OCI-LY7 (cell line): Measurements from ENCODE around the gene ERCC2. TPM values are rescaled to one million over a fixed set of nuclear protein-coding genes. Genes with fewer than 3 reads are reported as not detected.

Experiments
- BruUV-seq: library from RNA; stranded (reverse); fragments of 400-500 nt; replicated peaks from 2 replicates; lab custom pipeline; 2021; lab: Mats Ljungman, UMichigan
- CTCF ChIA-PET: fragments of 300-600 bp; sonication (Branson Sonifier 250); formaldehyde crosslinking; loops from one replicate; lab custom pipeline; 2022; ENCODE audit warnings: antibody characterized with exemption; ENCODE audit not compliant: unreplicated experiment; lab: Charles Lee
- POLR2A ChIA-PET: fragments of 300-600 bp; sonication (Branson Sonifier 250); formaldehyde crosslinking; loops from one replicate; lab custom pipeline; 2022; ENCODE audit warnings: antibody characterized with exemption; lab: Charles Lee
- DNase-seq: peaks from one replicate; pipeline ENCODE4 v3.0.0-alpha.2; 2015; ENCODE audit warnings: low spot score
- H2AFZ ChIP-seq: fragments of 200-600 bp; sonication (generic), shearing (Covaris generic); 2 replicates; pipeline ENCODE4 v1.6.1; 2014; ENCODE audit warnings: mild to moderate bottlenecking, antibody characterized with exemption, low read length, moderate library complexity
- H3K27ac ChIP-seq: fragments of 200-600 bp; sonication (generic); 2 replicates; pipeline ENCODE4 v1.5.1; 2014; ENCODE audit warnings: mixed run types, low read depth, mild to moderate bottlenecking, moderate library complexity, low read length, inconsistent platforms; ENCODE audit not compliant: poor library complexity, severe bottlenecking
- H3K36me3 ChIP-seq: fragments of 200-600 bp; sonication (generic); 2 replicates; pipeline ENCODE4 v1.6.1; 2014; ENCODE audit warnings: mild to moderate bottlenecking, antibody characterized with exemption, low read length, moderate library complexity, mixed read lengths; ENCODE audit not compliant: insufficient read depth
- H3K4me1 ChIP-seq: fragments of 200-600 bp; sonication (generic); 2 replicates; pipeline ENCODE4 v1.5.1; 2014; ENCODE audit warnings: mild to moderate bottlenecking, low read length; ENCODE audit not compliant: insufficient read depth, poor library complexity, severe bottlenecking
- H3K4me2 ChIP-seq: fragments of 200-600 bp; sonication (generic); 2 replicates; pipeline ENCODE4 v1.6.1; 2014; ENCODE audit warnings: mild to moderate bottlenecking, low read length
- H3K4me3 ChIP-seq: fragments of 200-600 bp; sonication (generic); 2 replicates; pipeline ENCODE4 v1.5.1; 2014; ENCODE audit warnings: mild to moderate bottlenecking, low read depth, low read length; ENCODE audit not compliant: poor library complexity, severe bottlenecking
- H3K79me2 ChIP-seq: fragments of 200-600 bp; sonication (generic); 2 replicates; pipeline ENCODE4 v1.6.1; 2016; ENCODE audit warnings: low read depth, mild to moderate bottlenecking, low read length, moderate library complexity, mixed read lengths; ENCODE audit not compliant: insufficient read depth
- H3K9me2 ChIP-seq: fragments of 200-600 bp; sonication (generic); 2 replicates; pipeline ENCODE4 v1.6.1; 2016; ENCODE audit warnings: mild to moderate bottlenecking, low read length, mixed read lengths; ENCODE audit not compliant: insufficient read depth
- H3K9me3 ChIP-seq: fragments of 200-600 bp; sonication (generic); 2 replicates; pipeline ENCODE4 v1.6.1; 2014; ENCODE audit warnings: mild to moderate bottlenecking, mixed run types, low read length, mixed read lengths
- H4K20me1 ChIP-seq: fragments of 200-600 bp; sonication (generic); 2 replicates; pipeline ENCODE4 v1.6.1; 2014; ENCODE audit warnings: mild to moderate bottlenecking, antibody characterized with exemption, low read length, moderate library complexity, mixed read lengths; ENCODE audit not compliant: insufficient read depth
- EZH2phosphoT487 ChIP-seq: fragments of 200-600 bp; sonication (generic); IDR thresholded peaks from 2 replicates; pipeline ENCODE4 v1.6.1; 2018; ENCODE audit warnings: low read depth, borderline replicate concordance, mild to moderate bottlenecking, mixed run types, antibody characterized with exemption, low read length, moderate library complexity, mixed read lengths
- intact Hi-C: fragments of 100-400 bp; cut with micrococcal nuclease; formaldehyde crosslinking; loops from one replicate; pipeline ENCODE4 v1.10.0; 2022; ENCODE audit not compliant: unreplicated experiment
- total RNA-seq, 2 experiments: library from RNA; depleted of rRNA in 1 of 2; stranded (reverse); fragments of >200 nt in 1 of 2; shearing (Covaris generic) in 1 of 2; gene quantifications; 2 replicates each; pipeline ENCODE4 v1.2.3, GENCODE V29; 2014 to 2022
- TF ChIP-seq, protein P1 (sequence below): fragments of 200-600 bp; sonication (generic); conservative IDR thresholded peaks from 2 replicates; pipeline ENCODE4 v1.5.1; 2014; ENCODE audit warnings: mild to moderate bottlenecking, antibody characterized with exemption, low read length, moderate library complexity, mixed read lengths

ERCC2 gene
- total RNA-seq, 2 experiments from 2014 or later, result 21.0 to 24.4 TPM

GRCh38 chr19:45368127-45368526, 2.2 kb downstream of the ERCC2 start:
- Histone ChIP-seq H3K4me2 (no peak overlapping the region), H3K9me3 (no peaks in the 10 kb centered on the region), H3K27ac (no peak overlapping the region), H4K20me1 (no peaks in the 10 kb centered on the region), H3K9me2 (no peaks in the 10 kb centered on the region), H3K4me1 (peaks cover 15% of the 10 kb centered on the region), H3K4me3 (no peak overlapping the region), H3K79me2 (no peaks in the 10 kb centered on the region), H2AFZ (no peak overlapping the region), H3K36me3 (peaks cover 3% of the 10 kb centered on the region; the same call in 1 of the 2 replicates)
- TF ChIP-seq, protein P1, sequence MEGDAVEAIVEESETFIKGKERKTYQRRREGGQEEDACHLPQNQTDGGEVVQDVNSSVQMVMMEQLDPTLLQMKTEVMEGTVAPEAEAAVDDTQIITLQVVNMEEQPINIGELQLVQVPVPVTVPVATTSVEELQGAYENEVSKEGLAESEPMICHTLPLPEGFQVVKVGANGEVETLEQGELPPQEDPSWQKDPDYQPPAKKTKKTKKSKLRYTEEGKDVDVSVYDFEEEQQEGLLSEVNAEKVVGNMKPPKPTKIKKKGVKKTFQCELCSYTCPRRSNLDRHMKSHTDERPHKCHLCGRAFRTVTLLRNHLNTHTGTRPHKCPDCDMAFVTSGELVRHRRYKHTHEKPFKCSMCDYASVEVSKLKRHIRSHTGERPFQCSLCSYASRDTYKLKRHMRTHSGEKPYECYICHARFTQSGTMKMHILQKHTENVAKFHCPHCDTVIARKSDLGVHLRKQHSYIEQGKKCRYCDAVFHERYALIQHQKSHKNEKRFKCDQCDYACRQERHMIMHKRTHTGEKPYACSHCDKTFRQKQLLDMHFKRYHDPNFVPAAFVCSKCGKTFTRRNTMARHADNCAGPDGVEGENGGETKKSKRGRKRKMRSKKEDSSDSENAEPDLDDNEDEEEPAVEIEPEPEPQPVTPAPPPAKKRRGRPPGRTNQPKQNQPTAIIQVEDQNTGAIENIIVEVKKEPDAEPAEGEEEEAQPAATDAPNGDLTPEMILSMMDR, result no peak
- TF ChIP-seq EZH2phosphoT487, result no peak
- ChIA-PET POLR2A (interaction anchor here (1.0 kb wide), 1 partner anchor 110 kb away, joined by 3 read pairs; no protein-coding TSS in a partner anchor), CTCF (no interaction called here)
- DNase-seq, result no peak
- no TSS peak for BruUV-seq
- intact Hi-C loops, result no loop called here

- peaks cover 5% of the 10 kb centered on the region for H3K4me1 ChIP-seq
- no peak overlapping the region for H3K4me2 ChIP-seq
- no peaks in the 10 kb centered on the region for H3K9me3 ChIP-seq
- H4K20me1 ChIP-seq, result no peaks in the 10 kb centered on the region
- no TSS peak for BruUV-seq
- no peaks in the 10 kb centered on the region for H3K9me2 ChIP-seq
- TF ChIP-seq, protein P1, result no peak
- TF ChIP-seq EZH2phosphoT487, result no peak
- ChIA-PET POLR2A (no interaction called here), CTCF (no interaction called here)
- no peak overlapping the region for H3K27ac ChIP-seq
- no peak overlapping the region for H2AFZ ChIP-seq
- H3K79me2 ChIP-seq, result no peaks in the 10 kb centered on the region
- intact Hi-C loops, result no loop called here
- H3K4me3 ChIP-seq, result no peak overlapping the region
- DNase-seq, result no peak
- peaks cover 12% of the 10 kb centered on the region; the same call in 1 of the 2 replicates for H3K36me3 ChIP-seq
These were observed 5.7 kb downstream of the ERCC2 start for GRCh38 chr19:45364696-45365095.

- intact Hi-C loops, result no loop called here
- ChIA-PET CTCF (no interaction called here), POLR2A (no interaction called here)
- Histone ChIP-seq H3K9me2 (no peaks in the 10 kb centered on the region), H3K9me3 (no peaks in the 10 kb centered on the region), H3K36me3 (peaks cover 13% of the 10 kb centered on the region; the same call in 1 of the 2 replicates), H3K79me2 (no peaks in the 10 kb centered on the region), H3K4me2 (no peak overlapping the region), H2AFZ (no peak overlapping the region), H3K4me3 (no peak overlapping the region), H3K4me1 (no peaks in the 10 kb centered on the region), H4K20me1 (no peaks in the 10 kb centered on the region), H3K27ac (no peak overlapping the region)
- no peak for TF ChIP-seq EZH2phosphoT487
- TF ChIP-seq, protein P1, result no peak
- BruUV-seq, result no TSS peak
- DNase-seq, result no peak
These were observed 6.4 kb downstream of the ERCC2 start for GRCh38 chr19:45363861-45364459.
